ENCODE results near the gene SPECC1.

SPECC1 gene

GRCh38 chr17:20241855-20242254, 232.7 kb downstream of the SPECC1 start:
- DNase-seq (ENCODE audit: low read depth), result no peak
- TF ChIP-seq CTCF (IDR thresholded peaks at IDR 0.05; ENCODE audit: low read depth, low read length, missing control alignments), result no peak
- H3K4me3 ChIP-seq (ENCODE audit: low read depth, low read length), result no peak overlapping the region

- H3K4me3 ChIP-seq (ENCODE audit: low read depth, low read length), result no peak overlapping the region
- DNase-seq (ENCODE audit: low read depth), result no peak
- no peak for TF ChIP-seq CTCF (IDR thresholded peaks at IDR 0.05; ENCODE audit: low read depth, low read length, missing control alignments)
These were observed 233.1 kb downstream of the SPECC1 start for GRCh38 chr17:20242271-20242670.

GRCh38 chr17:20243524-20243923, 234.4 kb downstream of the SPECC1 start:
- H3K4me3 ChIP-seq (ENCODE audit: low read depth, low read length), result no peak overlapping the region
- no peak for DNase-seq (ENCODE audit: low read depth)
- no peak for TF ChIP-seq CTCF (IDR thresholded peaks at IDR 0.05; ENCODE audit: low read depth, low read length, missing control alignments)

GRCh38 chr17:20244671-20245070, 235.5 kb downstream of the SPECC1 start:
- H3K4me3 ChIP-seq (ENCODE audit: low read depth, low read length), result no peak overlapping the region
- DNase-seq (ENCODE audit: low read depth), result no peak
- no peak for TF ChIP-seq CTCF (IDR thresholded peaks at IDR 0.05; ENCODE audit: low read depth, low read length, missing control alignments)

GRCh38 chr17:20246692-20247091, 237.5 kb downstream of the SPECC1 start:
- no peak for DNase-seq (ENCODE audit: low read depth)
- H3K4me3 ChIP-seq (ENCODE audit: low read depth, low read length), result no peak overlapping the region
- TF ChIP-seq CTCF (IDR thresholded peaks at IDR 0.05; ENCODE audit: low read depth, low read length, missing control alignments), result no peak

- no peak overlapping the region for H3K4me3 ChIP-seq (ENCODE audit: low read depth, low read length)
- no peak for DNase-seq (ENCODE audit: low read depth)
- no peak for TF ChIP-seq CTCF (IDR thresholded peaks at IDR 0.05; ENCODE audit: low read depth, low read length, missing control alignments)
These were observed 244.2 kb downstream of the SPECC1 start for GRCh38 chr17:20253323-20253722.

- no peak for TF ChIP-seq CTCF (IDR thresholded peaks at IDR 0.05; ENCODE audit: low read depth, low read length, missing control alignments)
- no peak for DNase-seq (ENCODE audit: low read depth)
- H3K4me3 ChIP-seq (ENCODE audit: low read depth, low read length), result no peak overlapping the region
These were observed 245.4 kb downstream of the SPECC1 start for GRCh38 chr17:20254541-20254940.
